Stomach (tissue), 9 donors: ENCODE measurements around the gene SULF2. TPM values are rescaled to one million over a fixed set of nuclear protein-coding genes. Genes with fewer than 3 reads are reported as not detected.

Experiments
- DNase-seq, 2 donors: peaks; one replicate each; pipeline versions ENCODE4 v3.0.0 to v3.0.0-alpha.2; 2013 to 2019
- H3K27ac ChIP-seq, 5 donors: fragments of 200-600 bp in 4 of 5; sonication (generic) in 4 of 5; one replicate each; pipeline ENCODE4 v1.5.1; 2013 to 2019; ENCODE audit warnings: mild to moderate bottlenecking in 1 of 5, moderate library complexity in 1 of 5
- H3K27me3 ChIP-seq, 3 donors: fragments of 200-600 bp; sonication (generic); one replicate each; pipeline ENCODE4 v1.5.1; 2017 to 2019; ENCODE audit warnings: mixed run types in 1 of 3
- H3K36me3 ChIP-seq, 4 donors: fragments of 200-600 bp; sonication (generic); 1 replicate in 3 of 4; 2 replicates in 1 of 4; pipeline ENCODE4 v1.5.1; 2016 to 2019
- H3K4me1 ChIP-seq, 4 donors: fragments of 200-600 bp; sonication (generic); one replicate each; pipeline ENCODE4 v1.5.1; 2016 to 2019
- H3K4me3 ChIP-seq, 4 donors: fragments of 200-600 bp; sonication (generic) in 3 of 4; one replicate each; pipeline ENCODE4 v1.5.1; 2016 to 2019; ENCODE audit warnings: mild to moderate bottlenecking in 1 of 4
- H3K9me3 ChIP-seq, 4 donors: fragments of 200-600 bp; sonication (generic); one replicate each; pipeline ENCODE4 v1.5.1; 2016 to 2019
- CTCF ChIP-seq, 7 experiments: fragments of 450-650 bp in 4 of 7; fragments of 200-600 bp in 3 of 7; sonication (generic) in 3 of 7; IDR thresholded peaks; one replicate each; pipeline ENCODE4 v1.5.1; 2016 to 2019; ENCODE audit warnings: antibody characterized with exemption in 7 of 7, control low read depth in 2 of 7, mild to moderate bottlenecking in 1 of 7
- EP300 ChIP-seq: sonication (generic); formaldehyde crosslinking; IDR thresholded peaks from one replicate; pipeline ENCODE4 v1.6.1; 2017; ENCODE audit warnings: antibody characterized with exemption
- POLR2A ChIP-seq, 4 donors: fragments of 450-650 bp; IDR thresholded peaks; one replicate each; pipeline ENCODE4 v1.6.1; 2016; ENCODE audit warnings: antibody characterized with exemption in 4 of 4, control low read depth in 2 of 4, mild to moderate bottlenecking in 1 of 4, moderate library complexity in 1 of 4
- POLR2AphosphoS5 ChIP-seq, 3 donors: sonication (generic); formaldehyde crosslinking; IDR thresholded peaks; one replicate each; pipeline ENCODE4 v1.6.1; 2016; ENCODE audit warnings: antibody characterized with exemption in 3 of 3
- WGBS, 5 donors: extraction: QIAGEN DNeasy Blood & Tissue Kit in 3 of 5; methylation state at CpG; one replicate each; pipeline versions ENCODE4 v1.1.5 to v1.1.7; 2013 to 2018; 5-methylcytosine and 5-hydroxymethylcytosine counted together
- intact Hi-C: fragments of 100-400 bp; cut with DNase I; formaldehyde crosslinking; loops from one replicate; pipeline ENCODE4 v1.15.1; 2023; ENCODE audit warnings: low total_unique reads
- polyA plus RNA-seq, 3 donors: library from polyadenylated mRNA; stranded (reverse); fragments of 200-250 nt; gene quantifications; one replicate each; pipeline ENCODE4 v1.2.3, GENCODE V29; 2013
- total RNA-seq, 5 donors: library from RNA; depleted of rRNA; stranded (reverse); fragments of >200 nt; gene quantifications; one replicate each; pipeline versions ENCODE4 v1.1.0 to v1.2.3, GENCODE V29; 2014 to 2016
- donor health status: healthy with polysubstance abuse.
- donor health status: Bipolar disorder and iron deficiency.
- donor health status: healthy.

The SULF2 gene
- total and polyA plus RNA-seq, 8 donors: 9.0 to 226 (median 27.3) TPM

- intact Hi-C loops: loop anchor here (10.0 kb wide), 2 partner anchors 233 to 363 kb away; no protein-coding TSS in a partner anchor
- peaks cover 6 to 100% (median 94%) of the 10 kb centered on the region in 4 donors for H3K36me3 ChIP-seq
Measured at GRCh38 chr20:47627540-47627939, 157.7 kb downstream of the SULF2 start.

GRCh38 chr20:47623206-47623605, 162.1 kb downstream of the SULF2 start:
- intact Hi-C loops: loop anchor here (10.0 kb wide), 2 partner anchors 228 to 358 kb away; no protein-coding TSS in a partner anchor
- no peak for TF ChIP-seq EP300
- no peak for DNase-seq
- Histone ChIP-seq H3K4me1 (peaks cover 0 to 16% (median 0%) of the 10 kb centered on the region in 4 donors), H3K27me3 (no peaks in the 10 kb centered on the region), H3K27ac (no peak overlapping the region), H3K9me3 (no peaks in the 10 kb centered on the region), H3K4me3 (no peak overlapping the region), H3K36me3 (peaks cover 6 to 63% (median 58%) of the 10 kb centered on the region in 4 donors)
- 55 to 65% (median 60%) methylated on average over 2 of the region's 2 CpGs for WGBS, 5 donors

More at GRCh38 chr20:47627540-47627939, 157.7 kb downstream of the SULF2 start:
- Histone ChIP-seq H3K27me3 (no peaks in the 10 kb centered on the region), H3K9me3 (no peaks in the 10 kb centered on the region), H3K4me3 (no peak overlapping the region), H3K4me1 (peaks cover 0 to 13% (median 0%) of the 10 kb centered on the region in 4 donors), H3K27ac (no peak overlapping the region)
- WGBS, 5 donors: 90 to 93% (median 92%) methylated on average over 4 of the region's 4 CpGs
- TF ChIP-seq EP300: no peak
- TF ChIP-seq CTCF (IDR thresholded peaks at IDR 0.05): no peak
- TF ChIP-seq POLR2AphosphoS5 (IDR thresholded peaks at IDR 0.05): no peak
- TF ChIP-seq POLR2A (IDR thresholded peaks at IDR 0.05): no peak
- DNase-seq: no peak

GRCh38 chr20:47622118-47622665, 163.1 kb downstream of the SULF2 start:
- H3K27me3 ChIP-seq: no peaks in the 10 kb centered on the region
- H3K36me3 ChIP-seq: peaks cover 6 to 53% (median 48%) of the 10 kb centered on the region in 4 donors
- intact Hi-C loops: loop anchor here (10.0 kb wide), 2 partner anchors 227 to 357 kb away; no protein-coding TSS in a partner anchor
- no peaks in the 10 kb centered on the region for H3K9me3 ChIP-seq
- DNase-seq: no peak
- no peak overlapping the region for H3K4me3 ChIP-seq
- H3K27ac ChIP-seq: no peak overlapping the region
- H3K4me1 ChIP-seq: peaks cover 0 to 16% (median 0%) of the 10 kb centered on the region in 4 donors
- no peak for TF ChIP-seq CTCF (IDR thresholded peaks at IDR 0.05)
- no peak for TF ChIP-seq EP300
- TF ChIP-seq POLR2A (IDR thresholded peaks at IDR 0.05): no peak
- no peak for TF ChIP-seq POLR2AphosphoS5 (IDR thresholded peaks at IDR 0.05)
- WGBS, 5 donors: 88 to 97% (median 90%) methylated on average over 9 of the region's 9 CpGs

GRCh38 chr20:47620808-47621805, 164.2 kb downstream of the SULF2 start:
- Histone ChIP-seq H3K36me3 (peaks cover 3 to 42% (median 37%) of the 10 kb centered on the region in 4 donors), H3K4me3 (no peak overlapping the region), H3K27ac (no peak overlapping the region), H3K27me3 (no peaks in the 10 kb centered on the region), H3K4me1 (peaks cover 0 to 16% (median 0%) of the 10 kb centered on the region in 4 donors), H3K9me3 (no peaks in the 10 kb centered on the region)
- 42 to 51% (median 47%) methylated on average over 8 of the region's 8 CpGs for WGBS, 5 donors
- peak in 1 of 2 donors; percentile 83 for DNase-seq
- intact Hi-C loops: loop anchor here (10.0 kb wide), 2 partner anchors 226 to 356 kb away; no protein-coding TSS in a partner anchor
- TF ChIP-seq EP300 (no peak), POLR2A (IDR thresholded peaks at IDR 0.05) (no peak), CTCF (IDR thresholded peaks at IDR 0.05) (peak in 5 of 7 experiments; percentile 50 to 88 (median 76)), POLR2AphosphoS5 (IDR thresholded peaks at IDR 0.05) (no peak)
